ENCODE data around the gene PCSK5. TPM values are rescaled to one million over a fixed set of nuclear protein-coding genes. Genes with fewer than 3 reads are reported as not detected.

Gene PCSK5
- polyA plus RNA-seq, 1 donor from 2014 or later: 1.7 TPM

- Histone ChIP-seq H3K79me2 (replicated peaks; ENCODE audit: insufficient read depth, low read length) (no peaks in the 10 kb centered on the region), H3K9ac (ENCODE audit: low read length) (no peak overlapping the region), H3K36me3 (ENCODE audit: insufficient read depth, low read length) (no peaks in the 10 kb centered on the region), H2AFZ (ENCODE audit: low read depth, low read length) (no peak overlapping the region), H3F3A (ENCODE audit: insufficient read depth, low read length, poor library complexity, severe bottlenecking) (no peaks in the 10 kb centered on the region), H3K4me2 (ENCODE audit: low read length) (no peak overlapping the region), H4K20me1 (ENCODE audit: insufficient read depth) (no peaks in the 10 kb centered on the region), H3K27me3 (ENCODE audit: insufficient read depth, low read depth, low read length) (no peaks in the 10 kb centered on the region), H3K9me3 (ENCODE audit: low read length) (no peaks in the 10 kb centered on the region), H3K9me2 (ENCODE audit: insufficient read depth, low read length) (no peaks in the 10 kb centered on the region), H3K27ac (ENCODE audit: low read length) (no peak overlapping the region), H3K4me3 (ENCODE audit: low read length) (no peak overlapping the region)
- TF ChIP-seq POLR2AphosphoS5 (IDR thresholded peaks at IDR 0.05): no peak
- TF ChIP-seq TAF1 (IDR thresholded peaks at IDR 0.05; ENCODE audit: low read depth): no peak
- no peak for TF ChIP-seq SMC3 (conservative IDR thresholded peaks at IDR 0.05; ENCODE audit: poor library complexity)
- TF ChIP-seq RAD21 (conservative IDR thresholded peaks at IDR 0.05): no peak
- no peak for TF ChIP-seq EP300 (conservative IDR thresholded peaks at IDR 0.05; ENCODE audit: poor library complexity, severe bottlenecking)
- TF ChIP-seq EZH2 (IDR thresholded peaks at IDR 0.05; ENCODE audit: borderline replicate concordance, insufficient read depth, low read length, poor library complexity, severe bottlenecking): no peak
- TF ChIP-seq MXI1 (conservative IDR thresholded peaks at IDR 0.05; ENCODE audit: poor library complexity, severe bottlenecking): no peak
- TF ChIP-seq, protein P1, sequence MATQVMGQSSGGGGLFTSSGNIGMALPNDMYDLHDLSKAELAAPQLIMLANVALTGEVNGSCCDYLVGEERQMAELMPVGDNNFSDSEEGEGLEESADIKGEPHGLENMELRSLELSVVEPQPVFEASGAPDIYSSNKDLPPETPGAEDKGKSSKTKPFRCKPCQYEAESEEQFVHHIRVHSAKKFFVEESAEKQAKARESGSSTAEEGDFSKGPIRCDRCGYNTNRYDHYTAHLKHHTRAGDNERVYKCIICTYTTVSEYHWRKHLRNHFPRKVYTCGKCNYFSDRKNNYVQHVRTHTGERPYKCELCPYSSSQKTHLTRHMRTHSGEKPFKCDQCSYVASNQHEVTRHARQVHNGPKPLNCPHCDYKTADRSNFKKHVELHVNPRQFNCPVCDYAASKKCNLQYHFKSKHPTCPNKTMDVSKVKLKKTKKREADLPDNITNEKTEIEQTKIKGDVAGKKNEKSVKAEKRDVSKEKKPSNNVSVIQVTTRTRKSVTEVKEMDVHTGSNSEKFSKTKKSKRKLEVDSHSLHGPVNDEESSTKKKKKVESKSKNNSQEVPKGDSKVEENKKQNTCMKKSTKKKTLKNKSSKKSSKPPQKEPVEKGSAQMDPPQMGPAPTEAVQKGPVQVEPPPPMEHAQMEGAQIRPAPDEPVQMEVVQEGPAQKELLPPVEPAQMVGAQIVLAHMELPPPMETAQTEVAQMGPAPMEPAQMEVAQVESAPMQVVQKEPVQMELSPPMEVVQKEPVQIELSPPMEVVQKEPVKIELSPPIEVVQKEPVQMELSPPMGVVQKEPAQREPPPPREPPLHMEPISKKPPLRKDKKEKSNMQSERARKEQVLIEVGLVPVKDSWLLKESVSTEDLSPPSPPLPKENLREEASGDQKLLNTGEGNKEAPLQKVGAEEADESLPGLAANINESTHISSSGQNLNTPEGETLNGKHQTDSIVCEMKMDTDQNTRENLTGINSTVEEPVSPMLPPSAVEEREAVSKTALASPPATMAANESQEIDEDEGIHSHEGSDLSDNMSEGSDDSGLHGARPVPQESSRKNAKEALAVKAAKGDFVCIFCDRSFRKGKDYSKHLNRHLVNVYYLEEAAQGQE (IDR thresholded peaks at IDR 0.05; ENCODE audit: borderline replicate concordance): no peak
- TF ChIP-seq CTCF (IDR thresholded peaks at IDR 0.05; ENCODE audit: poor library complexity, severe bottlenecking): no peak
Observed at GRCh38 chr9:76027416-76027815, 136.9 kb downstream of the PCSK5 start.

DNA sequence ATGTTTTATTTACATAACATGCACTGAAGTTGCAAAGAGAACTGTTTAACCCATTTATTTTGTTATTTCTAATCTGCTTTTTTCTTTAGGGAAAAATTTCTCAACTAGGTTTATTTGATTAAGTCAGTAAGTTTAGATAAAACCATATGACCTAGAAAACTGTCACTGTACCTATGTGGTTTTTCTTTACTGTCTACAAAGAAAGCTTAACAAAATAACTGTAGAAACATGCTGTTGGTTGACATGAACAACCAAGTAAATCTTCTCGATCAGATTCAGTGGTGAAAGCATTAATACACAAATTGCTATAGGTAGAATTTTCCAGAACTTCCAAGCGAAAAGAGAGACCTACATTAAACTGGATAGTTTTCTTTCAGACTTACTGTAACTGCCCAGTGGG lies 137.4 kb downstream of the PCSK5 start:
- Histone ChIP-seq H3K27me3 (ENCODE audit: insufficient read depth, low read depth, low read length) (no peaks in the 10 kb centered on the region), H3K9me3 (ENCODE audit: low read length) (no peaks in the 10 kb centered on the region), H3K27ac (ENCODE audit: low read length) (no peak overlapping the region), H4K20me1 (ENCODE audit: insufficient read depth) (no peaks in the 10 kb centered on the region), H3K36me3 (ENCODE audit: insufficient read depth, low read length) (no peaks in the 10 kb centered on the region), H3K4me2 (ENCODE audit: low read length) (no peak overlapping the region), H3K9ac (ENCODE audit: low read length) (no peak overlapping the region), H3K79me2 (replicated peaks; ENCODE audit: insufficient read depth, low read length) (no peaks in the 10 kb centered on the region), H3K4me3 (ENCODE audit: low read length) (no peak overlapping the region), H3K9me2 (ENCODE audit: insufficient read depth, low read length) (no peaks in the 10 kb centered on the region), H2AFZ (ENCODE audit: low read depth, low read length) (no peak overlapping the region), H3F3A (ENCODE audit: insufficient read depth, low read length, poor library complexity, severe bottlenecking) (no peaks in the 10 kb centered on the region)
- no peak for TF ChIP-seq EP300 (conservative IDR thresholded peaks at IDR 0.05; ENCODE audit: poor library complexity, severe bottlenecking)
- no peak for TF ChIP-seq SMC3 (conservative IDR thresholded peaks at IDR 0.05; ENCODE audit: poor library complexity)

Data from neural cell (in vitro differentiated cells).